Measurements from ENCODE around the gene LDOC1.

GRCh38 chrX:141214196-141214595 lies 37.3 kb upstream of the LDOC1 start:
- TF ChIP-seq CTCF (IDR thresholded peaks at IDR 0.05; ENCODE audit: control extremely low read depth in 1 of 3, insufficient read depth in 1 of 3, low read depth in 1 of 3, low read length in 3 of 3) = no peak
- no peak for TF ChIP-seq KDM4A (IDR thresholded peaks at IDR 0.05; ENCODE audit: low read depth, low read length, severe bottlenecking)
- TF ChIP-seq ZNF274 (IDR thresholded peaks at IDR 0.05; ENCODE audit: borderline replicate concordance, extremely low read depth, low read length) = no peak
- no peak for TF ChIP-seq FOSL1 (IDR thresholded peaks at IDR 0.05; ENCODE audit: insufficient read depth, low read depth, low read length)
- TF ChIP-seq RAD21 (IDR thresholded peaks at IDR 0.05 in 1 of 2, conservative IDR thresholded peaks at IDR 0.05 in 1 of 2; ENCODE audit: low read depth in 2 of 2, low read length in 2 of 2) = no peak
- TF ChIP-seq POLR2AphosphoS5 (IDR thresholded peaks at IDR 0.05; ENCODE audit: low read depth, low read length) = no peak
- no peak for TF ChIP-seq POLR2A (IDR thresholded peaks at IDR 0.05; ENCODE audit: control extremely low read depth in 1 of 2, low read depth in 2 of 2, low read length in 2 of 2)
- no peak for TF ChIP-seq ATF3 (IDR thresholded peaks at IDR 0.05; ENCODE audit: insufficient read depth, low read depth, low read length)
- TF ChIP-seq BACH1 (IDR thresholded peaks at IDR 0.05; ENCODE audit: low read length) = no peak

Data from H1 (cell line).